IMR-90 (cell line): Measurements from ENCODE around the gene MTA2. TPM values are rescaled to one million over a fixed set of nuclear protein-coding genes. Genes with fewer than 3 reads are reported as not detected.
A peak's percentile ranks its signal among the peaks of the same experiment; 100 is the strongest.

Source experiments
- ATAC-seq: fragments of 200-7000 bp; cut with Tn5 transposase; 2 replicates; pipeline ENCODE4 v1.9.1; 2020; ENCODE audit warnings: low read depth, mild to moderate bottlenecking, moderate library complexity
- BruUV-seq: library from RNA; stranded (reverse); fragments of 400-500 nt; replicated peaks from 2 replicates; lab custom pipeline; 2021; lab: Mats Ljungman, UMichigan
- CTCF ChIA-PET: fragments of 300-600 bp; formaldehyde crosslinking; extraction: SDS; loops from one replicate; lab custom pipeline; 2021; ENCODE audit warnings: antibody characterized with exemption; lab: Yijun Ruan, JAX
- POLR2A ChIA-PET: fragments of 300-600 bp; sonication (Branson Sonifier 250); formaldehyde crosslinking; loops from one replicate; lab custom pipeline; 2022; ENCODE audit warnings: antibody characterized with exemption; ENCODE audit not compliant: unreplicated experiment; lab: Charles Lee
- DNase-seq: peaks from one replicate; pipeline ENCODE4 v3.0.0; 2013
- H2AFZ ChIP-seq: replicated peaks from 2 replicates; pipeline ENCODE3; 2013; ENCODE audit warnings: low read length, mild to moderate bottlenecking; ENCODE audit not compliant: poor library complexity
- H2AK5ac ChIP-seq: 2 replicates; pipeline ENCODE4 v1.6.1; 2013; ENCODE audit warnings: low read depth, low read length, inconsistent platforms
- H2AK9ac ChIP-seq: replicated peaks from 2 replicates; pipeline ENCODE3; 2013; ENCODE audit warnings: mild to moderate bottlenecking, low read depth, low read length, moderate library complexity; ENCODE audit not compliant: poor library complexity
- H2BK120ac ChIP-seq: 2 replicates; pipeline ENCODE4 v1.6.1; 2013; ENCODE audit warnings: low read depth, low read length, inconsistent platforms
- H2BK15ac ChIP-seq: 3 replicates; pipeline ENCODE4 v1.6.1; 2013; ENCODE audit warnings: low read depth, low read length, inconsistent platforms
- H2BK20ac ChIP-seq: 2 replicates; pipeline ENCODE4 v1.6.1; 2013; ENCODE audit warnings: low read depth, mild to moderate bottlenecking, inconsistent platforms, low read length, moderate library complexity
- H2BK5ac ChIP-seq: 2 replicates; pipeline ENCODE4 v1.6.1; 2013; ENCODE audit warnings: mild to moderate bottlenecking, low read depth, low read length, inconsistent platforms; ENCODE audit not compliant: poor library complexity, severe bottlenecking
- H3K14ac ChIP-seq: replicated peaks from 2 replicates; pipeline ENCODE4 v1.6.1; 2013; ENCODE audit warnings: low read depth, low read length, inconsistent platforms
- H3K18ac ChIP-seq: 2 replicates; pipeline ENCODE4 v1.6.1; 2013; ENCODE audit warnings: low read depth, low read length, control low read depth
- H3K23ac ChIP-seq: 2 replicates; pipeline ENCODE4 v1.6.1; 2013; ENCODE audit warnings: low read depth, low read length, inconsistent platforms
- H3K27ac ChIP-seq: 2 replicates; pipeline ENCODE4 v1.5.1; 2013; ENCODE audit warnings: mild to moderate bottlenecking, control low read depth, low read length; ENCODE audit not compliant: insufficient read depth
- H3K27me3 ChIP-seq: 2 replicates; pipeline ENCODE4 v1.6.1; 2013; ENCODE audit warnings: low read length; ENCODE audit not compliant: control insufficient read depth, insufficient read depth
- H3K36me3 ChIP-seq: 2 replicates; pipeline ENCODE4 v1.6.1; 2013; ENCODE audit warnings: low read length, mixed read lengths; ENCODE audit not compliant: control insufficient read depth, insufficient read depth
- H3K4ac ChIP-seq: 2 replicates; pipeline ENCODE4 v1.6.1; 2013; ENCODE audit warnings: low read depth, low read length, inconsistent platforms
- H3K4me1 ChIP-seq: 2 replicates; pipeline ENCODE4 v1.6.1; 2013; ENCODE audit warnings: low read length, mixed read lengths; ENCODE audit not compliant: control insufficient read depth, insufficient read depth
- H3K4me2 ChIP-seq: 2 replicates; pipeline ENCODE4 v1.6.1; 2013; ENCODE audit warnings: low read depth, mild to moderate bottlenecking, control low read depth, low read length, moderate library complexity
- H3K4me3 ChIP-seq: 2 replicates; pipeline ENCODE4 v1.5.1; 2013; ENCODE audit warnings: low read depth, mild to moderate bottlenecking, control low read depth, low read length, moderate library complexity; ENCODE audit not compliant: insufficient read depth
- H3K56ac ChIP-seq: 2 replicates; pipeline ENCODE4 v1.6.1; 2013; ENCODE audit warnings: low read length, inconsistent platforms; ENCODE audit not compliant: insufficient read depth; ENCODE audit errors: extremely low read depth
- H3K79me1 ChIP-seq, 2 experiments: 2 replicates each; pipeline ENCODE4 v1.6.1; 2013; ENCODE audit warnings: low read length in 2 of 2, inconsistent platforms in 1 of 2, low read depth in 1 of 2
- H3K9ac ChIP-seq: 2 replicates; pipeline ENCODE4 v1.6.1; 2013; ENCODE audit warnings: low read depth, low read length, control low read depth
- H3K9me1 ChIP-seq: 2 replicates; pipeline ENCODE4 v1.6.1; 2013; ENCODE audit warnings: low read length, inconsistent platforms; ENCODE audit not compliant: insufficient read depth
- H3K9me3 ChIP-seq: 2 replicates; pipeline ENCODE4 v1.6.1; 2013; ENCODE audit warnings: low read length; ENCODE audit not compliant: control insufficient read depth, insufficient read depth
- H4K20me1 ChIP-seq: 2 replicates; pipeline ENCODE4 v1.6.1; 2013; ENCODE audit warnings: low read length, inconsistent platforms; ENCODE audit not compliant: insufficient read depth
- H4K5ac ChIP-seq: 2 replicates; pipeline ENCODE4 v1.6.1; 2013; ENCODE audit warnings: mild to moderate bottlenecking, low read depth, low read length, control low read depth
- H4K8ac ChIP-seq, 2 experiments: 2 replicates each; pipeline ENCODE4 v1.6.1; 2013; ENCODE audit warnings: low read depth in 2 of 2, low read length in 2 of 2, control low read depth in 1 of 2, inconsistent platforms in 1 of 2
- H4K91ac ChIP-seq: 2 replicates; pipeline ENCODE4 v1.6.1; 2013; ENCODE audit warnings: low read depth, low read length, inconsistent platforms; ENCODE audit not compliant: insufficient read depth
- CEBPB ChIP-seq: IDR thresholded peaks from 2 replicates; pipeline ENCODE4 v1.6.1; 2012; ENCODE audit warnings: low read depth, low read length, improper control_type of control experiment
- CHD1 ChIP-seq: IDR thresholded peaks from 2 replicates; pipeline ENCODE4 v1.6.1; 2012; ENCODE audit warnings: low read depth, low read length, improper control_type of control experiment
- FOS ChIP-seq: fragments of 150-350 bp; IDR thresholded peaks from 2 replicates; pipeline ENCODE4 v1.6.1; 2016; ENCODE audit warnings: low read depth, low read length
- MAFK ChIP-seq: IDR thresholded peaks from 2 replicates; pipeline ENCODE4 v1.6.1; 2012; ENCODE audit warnings: low read depth, low read length, improper control_type of control experiment
- MAZ ChIP-seq: IDR thresholded peaks from 2 replicates; pipeline ENCODE4 v1.6.1; 2012; ENCODE audit warnings: low read depth, mild to moderate bottlenecking, low read length, improper control_type of control experiment, moderate library complexity, borderline replicate concordance
- MXI1 ChIP-seq: IDR thresholded peaks from 2 replicates; pipeline ENCODE4 v1.6.1; 2012; ENCODE audit warnings: low read depth, mild to moderate bottlenecking, low read length, moderate library complexity, borderline replicate concordance
- NFE2L2 ChIP-seq: fragments of 150-350 bp; IDR thresholded peaks from 2 replicates; pipeline ENCODE4 v1.6.1; 2016; ENCODE audit warnings: low read depth, mild to moderate bottlenecking, low read length
- POLR2A ChIP-seq: IDR thresholded peaks from 2 replicates; pipeline ENCODE4 v1.6.1; 2012; ENCODE audit warnings: mild to moderate bottlenecking, low read depth, low read length
- RCOR1 ChIP-seq: IDR thresholded peaks from 2 replicates; pipeline ENCODE4 v1.6.1; 2012; ENCODE audit warnings: mild to moderate bottlenecking, low read length, improper control_type of control experiment; ENCODE audit not compliant: insufficient replicate concordance
- RFX5 ChIP-seq: IDR thresholded peaks from 2 replicates; pipeline ENCODE4 v1.8.0; 2012; ENCODE audit warnings: low read depth, mild to moderate bottlenecking, low read length, moderate library complexity
- SMC3 ChIP-seq: fragments of 150-350 bp; IDR thresholded peaks from 2 replicates; pipeline ENCODE4 v1.6.1; 2016; ENCODE audit warnings: low read depth, mild to moderate bottlenecking, antibody characterized with exemption, low read length, moderate library complexity
- USF2 ChIP-seq: fragments of 150-350 bp; IDR thresholded peaks from 2 replicates; pipeline ENCODE4 v1.6.1; 2017; ENCODE audit warnings: mild to moderate bottlenecking, antibody characterized with exemption, low read length, low read depth
- WGBS, 2 experiments: methylation state at CpG; one replicate each; pipeline versions ENCODE4 v1.1.5 to v1.1.7; 2013; ENCODE audit warnings: missing lambda C conversion rate in 2 of 2; ENCODE audit not compliant: insufficient read length in 1 of 2; ENCODE audit errors: extremely low coverage in 2 of 2; 5-methylcytosine and 5-hydroxymethylcytosine counted together
- dilution Hi-C: fragments of 300-500 bp; cut with HindIII; formaldehyde crosslinking; loops from one replicate; pipeline ENCODE4 v1.14.3; 2018; ENCODE audit warnings: low sequenced_read_pairs; ENCODE audit not compliant: unreplicated experiment
- in situ Hi-C: fragments of 300-500 bp; cut with MboI; formaldehyde crosslinking; loops from 3 replicates; pipeline ENCODE4 v1.14.3; 2019; ENCODE audit warnings: low sequenced_read_pairs, inconsistent platforms, mixed read lengths
- intact Hi-C: fragments of 100-400 bp; cut with micrococcal nuclease; formaldehyde crosslinking; loops from 2 replicates; pipeline ENCODE4 v1.10.0; 2022
- polyA plus RNA-seq, 3 experiments: library from polyadenylated mRNA; depleted of rRNA; stranded (reverse); fragments of >200 nt; gene quantifications; 2 replicates each; pipeline ENCODE4 v1.2.3, GENCODE V29; 2012; ENCODE audit warnings: low replicate concordance in 1 of 3
- total RNA-seq: library from RNA; depleted of rRNA; stranded (reverse); fragments of >200 nt; gene quantifications from 2 replicates; pipeline ENCODE4 v1.2.3, GENCODE V29; 2012

Gene MTA2
- total and polyA plus RNA-seq, 2 of the 4 experiments (the other 2 are of a cell fraction): 34.8 to 136 TPM

GRCh38 chr11:62565100-62565802, 36.4 kb downstream of the MTA2 start:
- Histone ChIP-seq H3K4me3 (no peak overlapping the region), H3K36me3 (peaks cover 50% of the 10 kb centered on the region), H3K4me2 (no peak overlapping the region), H2AFZ (no peak overlapping the region), H2BK20ac (no peak overlapping the region), H3K4me1 (no peaks in the 10 kb centered on the region), H3K27ac (no peak overlapping the region), H3K9me3 (no peaks in the 10 kb centered on the region), H4K20me1 (peaks cover 57% of the 10 kb centered on the region), H3K56ac (no peak overlapping the region), H3K27me3 (no peaks in the 10 kb centered on the region), H4K8ac (no peak overlapping the region), H4K91ac (no peak overlapping the region), H2BK120ac (no peak overlapping the region), H2AK9ac (no peak overlapping the region), H2BK5ac (no peak overlapping the region), H3K9ac (no peak overlapping the region), H2BK15ac (no peak overlapping the region), H4K5ac (no peak overlapping the region), H3K14ac (no peak overlapping the region), H3K4ac (no peak overlapping the region), H3K79me1 (peaks cover 8 to 33% of the 10 kb centered on the region in 2 experiments; a peak in 3 of 4 replicates), H3K18ac (no peak overlapping the region), H3K23ac (peak overlapping the region; percentile 35; the same call in 1 of the 2 replicates), H2AK5ac (no peak overlapping the region), H3K9me1 (no peaks in the 10 kb centered on the region)
- BruUV-seq: no TSS peak
- dilution Hi-C loops (no loop called here), intact Hi-C loops (no loop called here), in situ Hi-C loops (no loop called here)
- no peak for ATAC-seq
- DNase-seq: no peak
- TF ChIP-seq CHD1 (no peak), MXI1 (no peak), SMC3 (no peak), RCOR1 (no peak), CEBPB (no peak), MAZ (no peak), NFE2L2 (no peak), USF2 (no peak), FOS (no peak), POLR2A (no peak), MAFK (no peak), RFX5 (no peak)
- CTCF ChIA-PET: interaction anchor here (0.7 to 1.1 kb wide), 2 partner anchors 141 to 166 kb away, joined by 3 read pairs; no protein-coding TSS in a partner anchor
- WGBS, 2 experiments: no CpG with 5 or more reads among the region's 5 CpGs
- POLR2A ChIA-PET: interaction anchor here (0.6 kb wide), 1 partner anchor 135 kb away, joined by 3 read pairs; no protein-coding TSS in a partner anchor
